Right lobe of liver (tissue), 6 donors: Measurements from ENCODE around the gene MRPS18A. TPM values are rescaled to one million over a fixed set of nuclear protein-coding genes. Genes with fewer than 3 reads are reported as not detected.
A peak's percentile ranks its signal among the peaks of the same experiment; 100 is the strongest.

Experiments
- ATAC-seq, 4 donors: fragments of 200-7000 bp; cut with Tn5 transposase; one replicate each; pipeline ENCODE4 v1.9.1; 2020; ENCODE audit warnings: mild to moderate bottlenecking in 4 of 4, moderate library complexity in 4 of 4
- DNase-seq, 3 donors: peaks; one replicate each; pipeline ENCODE4 v3.0.0-alpha.2; 2020
- H3K27ac ChIP-seq, 3 donors: fragments of 200-600 bp; one replicate each; pipeline ENCODE4 v1.8.0; 2022
- H3K27me3 ChIP-seq, 2 donors: fragments of 200-600 bp; one replicate each; pipeline ENCODE4 v1.8.0; 2022
- H3K36me3 ChIP-seq, 4 donors: fragments of 200-600 bp; sonication (generic) in 1 of 4; one replicate each; pipeline versions ENCODE4 v1.5.1 to v1.8.0; 2017 to 2022; ENCODE audit warnings: control low read depth in 1 of 4
- H3K4me1 ChIP-seq, 4 donors: fragments of 200-600 bp; sonication (generic) in 1 of 4; one replicate each; pipeline versions ENCODE4 v1.5.1 to v1.8.0; 2017 to 2022; ENCODE audit warnings: control low read depth in 1 of 4
- H3K4me3 ChIP-seq, 3 donors: fragments of 200-600 bp; one replicate each; pipeline ENCODE4 v1.8.0; 2022
- H3K9me3 ChIP-seq, 4 donors: fragments of 200-600 bp; sonication (generic) in 1 of 4; one replicate each; pipeline versions ENCODE4 v1.5.1 to v1.8.0; 2017 to 2022; ENCODE audit warnings: control low read depth in 1 of 4
- CTCF ChIP-seq, 4 donors: fragments of 200-600 bp in 3 of 4; fragments of 450-650 bp in 1 of 4; IDR thresholded peaks; one replicate each; pipeline versions ENCODE4 v1.5.1 to v1.8.0; 2016 to 2022; ENCODE audit warnings: antibody characterized with exemption in 4 of 4, mild to moderate bottlenecking in 2 of 4
- POLR2A ChIP-seq: fragments of 450-650 bp; IDR thresholded peaks from one replicate; pipeline ENCODE4 v1.6.1; 2017; ENCODE audit warnings: antibody characterized with exemption, mild to moderate bottlenecking
- WGBS: methylation state at CpG from one replicate; pipeline ENCODE4 v1.1.6; 2018; ENCODE audit warnings: low coverage, low lambda C conversion rate; ENCODE audit not compliant: insufficient coverage; ENCODE audit errors: missing lambda C conversion rate; 5-methylcytosine and 5-hydroxymethylcytosine counted together
- intact Hi-C, 2 donors: fragments of 100-400 bp; cut with DNase I; formaldehyde crosslinking; loops; one replicate each; pipeline versions ENCODE4 v1.11.2 to v1.14.1; 2022
- total RNA-seq, 6 experiments: library from RNA; depleted of rRNA in 2 of 6; stranded (reverse); fragments of >200 nt in 2 of 6; fragmentation: NEBNext Ultra II Directional in 3 of 6; extraction: Animal tissue kit (Norgen Biotek cat#: 25700) in 3 of 6; gene quantifications; one replicate each; pipeline versions ENCODE4 v1.1.0 to v1.2.4, GENCODE V29; 2016 to 2023
- donor health status: DM: no; HTN: yes; CAD: no.
- donor health status: DM: no; HTN: no; CAD: no.
- donor health status: DM: no; HTN: no; CAD: no.
- donor health status: DM: no; HTN: yes; CAD: no.
- donor health status: DM: no; HTN: yes; CAD: no.

MRPS18A gene
- total RNA-seq, 6 experiments from 2014 or later = 23.5 to 45.4 (median 25.6) TPM

- no peak for TF ChIP-seq POLR2A
- no peak for TF ChIP-seq CTCF (IDR thresholded peaks at IDR 0.05)
- no peak for ATAC-seq
These were observed 20.2 kb upstream of the MRPS18A start for GRCh38 chr6:43707767-43708166.

GRCh38 chr6:43707269-43707668, 19.7 kb upstream of the MRPS18A start:
- TF ChIP-seq POLR2A (no peak), CTCF (IDR thresholded peaks at IDR 0.05) (no peak)
- Histone ChIP-seq H3K36me3 (no peaks in the 10 kb centered on the region), H3K4me1 (no peaks in the 10 kb centered on the region), H3K27ac (no peak overlapping the region), H3K9me3 (no peaks in the 10 kb centered on the region), H3K27me3 (no peaks in the 10 kb centered on the region), H3K4me3 (no peak overlapping the region)
- DNase-seq (no peak), ATAC-seq (no peak)
- 78% methylated on average over 4 of the region's 7 CpGs for WGBS
- intact Hi-C loops = no loop called here

More at GRCh38 chr6:43707767-43708166, 20.2 kb upstream of the MRPS18A start:
- no peaks in the 10 kb centered on the region for H3K4me1 ChIP-seq
- H3K36me3 ChIP-seq = no peaks in the 10 kb centered on the region
- no peaks in the 10 kb centered on the region for H3K9me3 ChIP-seq
- DNase-seq = no peak
- H3K27ac ChIP-seq = no peak overlapping the region
- H3K4me3 ChIP-seq = no peak overlapping the region
- intact Hi-C loops = no loop called here
- H3K27me3 ChIP-seq = no peaks in the 10 kb centered on the region
- 20% methylated on average over 1 of the region's 1 CpG for WGBS

GRCh38 chr6:43706788-43707187, 19.2 kb upstream of the MRPS18A start:
- no peak overlapping the region for H3K27ac ChIP-seq
- H3K9me3 ChIP-seq = no peaks in the 10 kb centered on the region
- H3K27me3 ChIP-seq = no peaks in the 10 kb centered on the region
- 57% methylated on average over 8 of the region's 8 CpGs for WGBS
- intact Hi-C loops = no loop called here
- no peak for ATAC-seq
- no peak overlapping the region for H3K4me3 ChIP-seq
- TF ChIP-seq CTCF (IDR thresholded peaks at IDR 0.05) = no peak
- no peak for TF ChIP-seq POLR2A
- no peaks in the 10 kb centered on the region for H3K36me3 ChIP-seq
- no peak for DNase-seq
- no peaks in the 10 kb centered on the region for H3K4me1 ChIP-seq

GRCh38 chr6:43705996-43706395, 18.4 kb upstream of the MRPS18A start:
- intact Hi-C loops = no loop called here
- no peak overlapping the region for H3K4me3 ChIP-seq
- no peaks in the 10 kb centered on the region for H3K4me1 ChIP-seq
- TF ChIP-seq CTCF (IDR thresholded peaks at IDR 0.05) = no peak
- no peak for TF ChIP-seq POLR2A
- no peaks in the 10 kb centered on the region for H3K27me3 ChIP-seq
- no peak for DNase-seq
- peak in 1 of 4 donors; percentile 32 for ATAC-seq
- no peak overlapping the region for H3K27ac ChIP-seq
- 39% methylated on average over 3 of the region's 3 CpGs for WGBS
- no peaks in the 10 kb centered on the region for H3K9me3 ChIP-seq
- H3K36me3 ChIP-seq = no peaks in the 10 kb centered on the region
